GM23338 (cell line): ENCODE measurements around the gene CDKN1A. TPM values are rescaled to one million over a fixed set of nuclear protein-coding genes. Genes with fewer than 3 reads are reported as not detected.

ENCODE experiments used
- ATAC-seq: fragments of 200-7000 bp; cut with Tn5 transposase; 3 replicates; pipeline ENCODE4 v1.9.1; 2020
- DNase-seq: peaks from one replicate; pipeline ENCODE4 v3.0.0-alpha.2; 2015; ENCODE audit warnings: low spot score
- H2AFZ ChIP-seq: fragments of 200-600 bp; sonication (generic); 2 replicates; pipeline ENCODE4 v1.8.0; 2016; ENCODE audit warnings: antibody characterized with exemption, mild to moderate bottlenecking, moderate library complexity
- H3F3A ChIP-seq: fragments of 200-600 bp; sonication (generic); replicated peaks from 2 replicates; pipeline ENCODE4 v1.8.0; 2017; ENCODE audit warnings: antibody characterized with exemption, mixed run types, low read depth
- H3K27ac ChIP-seq: fragments of 200-600 bp; sonication (generic); 2 replicates; pipeline ENCODE4 v1.6.1; 2016; ENCODE audit warnings: low read depth
- H3K27me3 ChIP-seq: fragments of 200-600 bp; sonication (generic); 2 replicates; pipeline ENCODE4 v1.8.0; 2016; ENCODE audit warnings: mild to moderate bottlenecking, mixed run types, moderate library complexity; ENCODE audit not compliant: insufficient read depth
- H3K36me3 ChIP-seq: fragments of 200-600 bp; sonication (generic); 2 replicates; pipeline ENCODE4 v1.8.0; 2016; ENCODE audit warnings: mild to moderate bottlenecking; ENCODE audit not compliant: insufficient read depth
- H3K4me1 ChIP-seq: fragments of 200-600 bp; sonication (generic); 2 replicates; pipeline ENCODE4 v1.8.0; 2016; ENCODE audit warnings: mild to moderate bottlenecking, moderate library complexity; ENCODE audit not compliant: insufficient read depth
- H3K4me2 ChIP-seq: fragments of 200-600 bp; sonication (generic); 2 replicates; pipeline ENCODE4 v1.7.1; 2017; ENCODE audit warnings: mixed run types
- H3K4me3 ChIP-seq: fragments of 200-600 bp; sonication (generic); 2 replicates; pipeline ENCODE4 v1.6.1; 2016; ENCODE audit warnings: mixed run types
- H3K79me2 ChIP-seq: fragments of 200-600 bp; sonication (generic); replicated peaks from 2 replicates; pipeline ENCODE4 v1.8.0; 2017; ENCODE audit warnings: mild to moderate bottlenecking; ENCODE audit not compliant: insufficient read depth
- H3K9me2 ChIP-seq: fragments of 200-600 bp; sonication (generic); 2 replicates; pipeline ENCODE4 v1.8.0; 2017; ENCODE audit not compliant: insufficient read depth
- H4K20me1 ChIP-seq: fragments of 200-600 bp; sonication (generic); replicated peaks from 2 replicates; pipeline ENCODE4 v1.8.0; 2017; ENCODE audit warnings: mild to moderate bottlenecking; ENCODE audit not compliant: insufficient read depth
- H3K27ac Mint-ChIP-seq: 2 replicates; pipeline ENCODE4 v1.8.0; 2020; ENCODE audit warnings: inconsistent platforms, mild to moderate bottlenecking, moderate library complexity, mixed read lengths
- H3K27me3 Mint-ChIP-seq: 3 replicates; pipeline ENCODE4 v1.8.0; 2022; ENCODE audit warnings: low read depth, mild to moderate bottlenecking, moderate library complexity, mixed read lengths, inconsistent platforms; ENCODE audit not compliant: insufficient read depth, poor library complexity
- H3K36me3 Mint-ChIP-seq: 3 replicates; pipeline ENCODE4 v1.8.0; 2021; ENCODE audit warnings: low read depth, mild to moderate bottlenecking, inconsistent platforms, moderate library complexity, mixed read lengths
- H3K4me1 Mint-ChIP-seq: 3 replicates; pipeline ENCODE4 v1.8.0; 2020; ENCODE audit warnings: mild to moderate bottlenecking, inconsistent platforms, mixed read lengths
- H3K4me3 Mint-ChIP-seq: 3 replicates; pipeline ENCODE4 v1.8.0; 2021; ENCODE audit warnings: moderate library complexity, mild to moderate bottlenecking, inconsistent platforms, mixed read lengths
- H3K9me3 Mint-ChIP-seq: 3 replicates; pipeline ENCODE4 v1.8.0; 2020; ENCODE audit warnings: moderate library complexity, mild to moderate bottlenecking, inconsistent platforms, mixed read lengths
- CREB1 ChIP-seq: fragments of 250-450 bp; sonication (Bioruptor Pico); IDR thresholded peaks from 2 replicates; pipeline ENCODE4 v1.5.0; 2020; ENCODE audit warnings: low read depth, mild to moderate bottlenecking, moderate library complexity
- CTCF ChIP-seq, 2 experiments: fragments of 200-600 bp in 1 of 2; sonication (generic) in 1 of 2; conservative IDR thresholded peaks; 2 replicates each; pipeline versions ENCODE4 v1.5.1 to v1.6.1; 2016 to 2017; ENCODE audit warnings: antibody characterized with exemption in 2 of 2, low read depth in 2 of 2, mild to moderate bottlenecking in 2 of 2, moderate library complexity in 1 of 2
- EZH2 ChIP-seq: fragments of 200-600 bp; sonication (generic); IDR thresholded peaks from one replicate; pipeline ENCODE4 v1.8.0; 2017; ENCODE audit warnings: antibody characterized with exemption, mild to moderate bottlenecking, low read depth; ENCODE audit not compliant: unreplicated experiment
- EZH2phosphoT487 ChIP-seq: fragments of 200-600 bp; sonication (generic); IDR thresholded peaks from one replicate; pipeline ENCODE4 v1.8.1; 2018; ENCODE audit warnings: antibody characterized with exemption; ENCODE audit not compliant: unreplicated experiment
- JUNB ChIP-seq: IDR thresholded peaks from one replicate; pipeline ENCODE4 v1.6.1; 2016; ENCODE audit warnings: antibody characterized with exemption; ENCODE audit not compliant: unreplicated experiment
- NANOG ChIP-seq: IDR thresholded peaks from 2 replicates; pipeline ENCODE4 v1.6.1; 2016; ENCODE audit warnings: antibody characterized with exemption, borderline replicate concordance
- POLR2AphosphoS5 ChIP-seq: IDR thresholded peaks from 2 replicates; pipeline ENCODE4 v1.6.1; 2016; ENCODE audit warnings: antibody characterized with exemption, low read depth
- REST ChIP-seq: IDR thresholded peaks from one replicate; pipeline ENCODE4 v1.6.1; 2018; ENCODE audit warnings: antibody characterized with exemption; ENCODE audit not compliant: unreplicated experiment
- STAT1 ChIP-seq: IDR thresholded peaks from one replicate; pipeline ENCODE4 v1.6.1; 2016; ENCODE audit warnings: antibody characterized with exemption; ENCODE audit not compliant: unreplicated experiment
- ZNF114 ChIP-seq: fragments of 250-450 bp; sonication (Bioruptor Pico); IDR thresholded peaks from 2 replicates; pipeline ENCODE4 v1.5.0; 2020; ENCODE audit warnings: mild to moderate bottlenecking, moderate library complexity
- ZNF331 ChIP-seq: fragments of 250-450 bp; sonication (Bioruptor Pico); IDR thresholded peaks from 2 replicates; pipeline ENCODE4 v1.5.0; 2020; ENCODE audit warnings: low read depth, mild to moderate bottlenecking, moderate library complexity
- ZNF462 ChIP-seq: fragments of 250-450 bp; sonication (Bioruptor Pico); IDR thresholded peaks from 2 replicates; pipeline ENCODE4 v1.5.0; 2020; ENCODE audit warnings: mild to moderate bottlenecking, moderate library complexity
- polyA plus RNA-seq: library from polyadenylated mRNA; unstranded; fragments of >200 nt; fragmentation: Nextera tagmentation; extraction: Ambion mirVana; gene quantifications from 2 replicates; pipeline ENCODE4 v1.2.1, GENCODE V29; 2016
- total RNA-seq: library from RNA; depleted of rRNA; stranded (reverse); fragments of >200 nt; shearing (Covaris generic); gene quantifications from 2 replicates; pipeline ENCODE4 v1.2.3, GENCODE V29; 2014
- TF ChIP-seq, protein P1 (sequence below): IDR thresholded peaks from 2 replicates; pipeline ENCODE4 v1.6.1; 2016; ENCODE audit warnings: antibody characterized with exemption

The CDKN1A gene
- total and polyA plus RNA-seq, 2 experiments from 2014 or later: 31.5 to 45.6 TPM

DNA sequence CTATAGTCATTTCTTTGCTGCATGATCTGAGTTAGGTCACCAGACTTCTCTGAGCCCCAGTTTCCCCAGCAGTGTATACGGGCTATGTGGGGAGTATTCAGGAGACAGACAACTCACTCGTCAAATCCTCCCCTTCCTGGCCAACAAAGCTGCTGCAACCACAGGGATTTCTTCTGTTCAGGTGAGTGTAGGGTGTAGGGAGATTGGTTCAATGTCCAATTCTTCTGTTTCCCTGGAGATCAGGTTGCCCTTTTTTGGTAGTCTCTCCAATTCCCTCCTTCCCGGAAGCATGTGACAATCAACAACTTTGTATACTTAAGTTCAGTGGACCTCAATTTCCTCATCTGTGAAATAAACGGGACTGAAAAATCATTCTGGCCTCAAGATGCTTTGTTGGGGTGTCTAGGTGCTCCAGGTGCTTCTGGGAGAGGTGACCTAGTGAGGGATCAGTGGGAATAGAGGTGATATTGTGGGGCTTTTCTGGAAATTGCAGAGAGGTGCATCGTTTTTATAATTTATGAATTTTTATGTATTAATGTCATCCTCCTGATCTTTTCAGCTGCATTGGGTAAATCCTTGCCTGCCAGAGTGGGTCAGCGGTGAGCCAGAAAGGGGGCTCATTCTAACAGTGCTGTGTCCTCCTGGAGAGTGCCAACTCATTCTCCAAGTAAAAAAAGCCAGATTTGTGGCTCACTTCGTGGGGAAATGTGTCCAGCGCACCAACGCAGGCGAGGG lies 594 bp upstream of the CDKN1A start:
- Mint-ChIP-seq H3K27ac (peak overlapping the region; percentile 64; the same call in 1 of the 2 replicates), H3K4me3 (peak overlapping the region; percentile 68), H3K27me3 (peaks cover 38% of the 10 kb centered on the region), H3K36me3 (peaks cover 4% of the 10 kb centered on the region; the same call in 2 of the 3 replicates), H3K9me3 (no peaks in the 10 kb centered on the region), H3K4me1 (peaks cover 41% of the 10 kb centered on the region)
- ATAC-seq (peak; percentile 3; the same call in 1 of the 3 replicates), DNase-seq (no peak)
- H3F3A ChIP-seq: peaks cover 6% of the 10 kb centered on the region; the same call in 1 of the 2 replicates
- peak overlapping the region; percentile 78 for H3K4me3 ChIP-seq
- peak overlapping the region; percentile 69; the same call in 1 of the 2 replicates for H3K27ac ChIP-seq
- H2AFZ ChIP-seq: peak overlapping the region; percentile 20; the same call in 1 of the 2 replicates
- H4K20me1 ChIP-seq: no peaks in the 10 kb centered on the region; the same call in 1 of the 2 replicates
- H3K27me3 ChIP-seq: peaks cover 38% of the 10 kb centered on the region
- no peaks in the 10 kb centered on the region for H3K36me3 ChIP-seq
- peak overlapping the region; percentile 93 for H3K4me2 ChIP-seq
- peaks cover 26% of the 10 kb centered on the region for H3K79me2 ChIP-seq
- peaks cover 44% of the 10 kb centered on the region for H3K4me1 ChIP-seq
- 0 out of 2 replicates have a peak, but pooled peaks cover 6% of the 10 kb centered on the region for H3K9me2 ChIP-seq
- no peak for TF ChIP-seq EZH2phosphoT487
- no peak for TF ChIP-seq CREB1 (CRISPR knock-in tag)
- TF ChIP-seq EZH2: no peak
- no peak for TF ChIP-seq STAT1
- TF ChIP-seq, protein P1, sequence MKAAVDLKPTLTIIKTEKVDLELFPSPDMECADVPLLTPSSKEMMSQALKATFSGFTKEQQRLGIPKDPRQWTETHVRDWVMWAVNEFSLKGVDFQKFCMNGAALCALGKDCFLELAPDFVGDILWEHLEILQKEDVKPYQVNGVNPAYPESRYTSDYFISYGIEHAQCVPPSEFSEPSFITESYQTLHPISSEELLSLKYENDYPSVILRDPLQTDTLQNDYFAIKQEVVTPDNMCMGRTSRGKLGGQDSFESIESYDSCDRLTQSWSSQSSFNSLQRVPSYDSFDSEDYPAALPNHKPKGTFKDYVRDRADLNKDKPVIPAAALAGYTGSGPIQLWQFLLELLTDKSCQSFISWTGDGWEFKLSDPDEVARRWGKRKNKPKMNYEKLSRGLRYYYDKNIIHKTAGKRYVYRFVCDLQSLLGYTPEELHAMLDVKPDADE: no peak
- TF ChIP-seq POLR2AphosphoS5: no peak
- TF ChIP-seq CTCF (conservative IDR thresholded peaks at IDR 0.05; ENCODE audit: low read depth in 2 of 2): no peak
- TF ChIP-seq ZNF114 (CRISPR knock-in tag): no peak
- TF ChIP-seq JUNB: no peak
- no peak for TF ChIP-seq REST
- TF ChIP-seq ZNF462: no peak
- no peak for TF ChIP-seq NANOG
- no peak for TF ChIP-seq ZNF331 (CRISPR knock-in tag)
